ENCODE data around the gene MORF4L1.
"Not testable (repeated sequence)": the region's sequence is repeated elsewhere in the genome, so short reads cannot be mapped to it uniquely, and the experiment has no call there.

Gene MORF4L1

GRCh38 chr15:78859971-78860719 lies 12.5 kb upstream of the MORF4L1 start:
- peak in 1 of 2 experiments; percentile 71 for DNase-seq

DNA sequence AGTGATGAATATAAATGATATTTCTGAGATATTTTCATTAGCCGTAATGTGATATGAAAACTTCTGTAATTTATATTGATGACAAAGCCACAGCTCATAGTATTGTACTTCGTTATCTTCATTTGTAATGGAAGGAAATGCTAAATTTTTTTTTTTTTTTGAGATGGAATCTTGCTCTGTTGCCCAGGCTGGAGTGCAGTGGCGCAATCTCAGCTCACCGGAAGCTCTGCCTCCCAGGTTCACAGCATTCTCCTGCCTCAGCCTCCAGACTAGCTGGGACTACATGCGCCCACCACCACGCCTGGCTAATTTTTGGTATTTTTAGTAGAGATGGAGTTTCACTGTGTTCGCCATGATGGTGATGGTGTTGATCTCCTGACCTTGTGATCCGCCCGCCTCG lies 7.1 kb upstream of the MORF4L1 start:
- not testable (repeated sequence) for DNase-seq

- not testable (repeated sequence) for DNase-seq
Observed at GRCh38 chr15:78866031-78866430, 6.7 kb upstream of the MORF4L1 start.

DNA sequence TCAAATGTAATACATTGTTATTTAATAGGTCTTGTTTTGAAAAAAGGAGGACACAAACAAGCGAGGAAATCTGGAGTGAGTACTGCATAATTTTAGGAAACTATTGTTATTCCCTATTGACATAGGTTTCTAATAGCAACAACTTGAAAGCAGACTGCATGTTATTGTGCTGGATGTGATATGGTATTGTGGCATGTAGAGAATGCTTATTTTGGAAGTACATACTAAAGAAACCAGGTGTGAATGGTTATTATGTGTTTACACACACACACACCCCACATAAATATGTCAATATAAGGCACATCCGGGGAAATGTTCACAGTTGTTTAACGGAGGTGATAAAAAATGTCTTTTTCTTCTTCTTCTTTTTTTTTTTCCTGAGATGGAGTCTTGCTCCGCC lies 5.9 kb upstream of the MORF4L1 start:
- DNase-seq, result no peak

DNA sequence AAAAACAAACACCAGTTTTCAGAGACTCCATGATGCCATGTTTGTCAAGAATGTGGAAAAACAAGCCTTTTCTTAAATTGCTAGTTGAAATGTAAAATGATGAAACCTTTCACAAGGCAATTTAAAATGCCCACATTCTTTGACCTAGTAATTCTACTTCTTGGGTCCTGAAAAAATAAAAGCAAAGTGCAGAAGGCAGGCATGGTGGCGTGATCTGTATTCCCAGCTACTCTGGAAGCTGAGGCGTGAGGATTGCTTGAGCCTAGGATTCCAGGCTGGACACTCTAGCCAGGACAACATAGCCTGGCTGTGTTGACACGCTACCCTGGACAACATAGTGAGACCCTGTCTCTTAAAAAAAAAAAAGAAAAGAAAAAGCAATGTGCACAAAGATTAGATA lies 4.3 kb upstream of the MORF4L1 start:
- no peak for DNase-seq

DNA sequence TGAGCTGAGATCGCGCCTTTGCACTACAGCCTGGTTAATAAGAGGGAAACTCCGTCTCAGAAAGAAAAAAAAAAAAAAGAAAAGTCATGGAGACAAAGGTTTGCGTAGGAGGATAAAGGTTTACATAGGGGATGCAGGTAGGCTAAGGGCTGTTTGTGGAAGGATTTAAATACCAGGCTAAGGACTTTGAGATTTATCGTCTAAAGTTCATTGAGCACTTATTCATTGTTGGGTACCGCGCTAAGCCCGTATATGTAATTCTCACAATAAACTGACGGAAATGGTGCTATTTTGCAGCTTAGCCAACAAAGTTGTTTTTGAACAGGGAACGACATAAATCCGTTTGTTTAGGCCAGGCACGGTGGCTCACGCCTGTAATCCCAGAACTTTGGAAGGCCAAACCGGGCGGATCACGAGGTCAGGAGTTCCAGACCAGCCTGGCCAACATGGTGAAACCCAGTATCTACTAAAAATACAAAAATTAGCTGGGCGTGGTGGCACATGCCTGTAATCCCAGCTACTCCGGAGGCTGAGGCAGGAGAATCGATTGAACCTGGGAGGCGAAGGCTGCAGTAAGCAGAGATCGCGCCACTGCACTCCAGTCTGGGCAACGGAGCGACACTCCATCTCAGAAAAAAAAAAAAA lies 1.1 kb upstream of the MORF4L1 start:
- not testable (repeated sequence) for DNase-seq

GRCh38 chr15:78872972-78873792 lies 492 bp downstream of the MORF4L1 start:
- DNase-seq, result peak; percentile 65 to 82

DNA sequence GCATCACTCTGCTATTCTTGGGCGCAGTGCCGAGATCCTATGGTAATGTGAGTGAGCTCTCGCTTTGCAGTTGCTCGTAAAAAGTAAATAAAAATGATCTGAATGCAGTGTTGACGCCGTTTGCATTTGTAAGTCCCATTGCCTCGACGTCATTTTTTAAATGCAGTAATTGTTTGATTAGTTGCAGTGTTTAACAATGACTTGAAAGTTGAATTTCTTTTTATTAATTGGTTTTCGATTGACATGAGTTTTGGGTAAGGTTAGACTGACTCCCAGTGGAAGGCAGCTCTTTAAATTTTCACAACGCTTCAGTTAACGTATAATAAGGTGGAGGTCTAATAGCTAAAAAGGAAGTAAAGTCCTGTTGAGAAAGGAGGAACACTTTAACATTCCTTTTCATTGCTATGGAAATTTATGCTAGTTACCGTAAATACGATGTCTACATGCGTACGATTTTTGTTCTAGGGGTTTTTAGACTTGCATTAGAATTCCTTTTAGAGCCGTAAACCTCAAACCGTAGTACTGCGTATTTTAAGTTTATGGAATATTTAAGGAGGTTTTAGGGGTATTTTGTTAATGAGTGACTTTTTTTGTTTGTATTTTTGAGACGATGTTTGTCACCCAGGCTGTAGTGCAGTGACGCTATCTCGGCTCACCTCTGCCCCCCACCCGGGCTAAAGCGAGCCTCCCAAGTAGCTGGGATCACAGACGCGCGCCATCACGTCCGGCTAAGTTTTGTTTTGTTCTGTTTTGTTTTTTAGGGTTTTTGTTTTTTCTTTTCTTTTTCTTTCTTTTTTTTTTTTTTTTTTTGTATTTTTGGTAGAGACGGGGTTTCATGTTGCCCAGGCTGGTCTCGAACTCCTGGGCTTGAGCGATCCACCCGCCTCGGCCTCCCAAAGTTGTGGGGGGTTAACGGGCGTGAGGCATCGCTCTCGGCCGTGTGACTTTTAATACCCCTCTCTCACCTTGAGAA lies 1.4 kb downstream of the MORF4L1 start:
- DNase-seq, result no peak

- no peak for DNase-seq
Observed at GRCh38 chr15:78875107-78875914, 2.6 kb downstream of the MORF4L1 start.

GRCh38 chr15:78876954-78877353 lies 4.3 kb downstream of the MORF4L1 start:
- DNase-seq, result not testable (repeated sequence)

GRCh38 chr15:78878356-78878755 lies 5.7 kb downstream of the MORF4L1 start:
- DNase-seq, result no peak

- DNase-seq, result no peak
Observed at GRCh38 chr15:78879517-78880241, 7.0 kb downstream of the MORF4L1 start.

DNA sequence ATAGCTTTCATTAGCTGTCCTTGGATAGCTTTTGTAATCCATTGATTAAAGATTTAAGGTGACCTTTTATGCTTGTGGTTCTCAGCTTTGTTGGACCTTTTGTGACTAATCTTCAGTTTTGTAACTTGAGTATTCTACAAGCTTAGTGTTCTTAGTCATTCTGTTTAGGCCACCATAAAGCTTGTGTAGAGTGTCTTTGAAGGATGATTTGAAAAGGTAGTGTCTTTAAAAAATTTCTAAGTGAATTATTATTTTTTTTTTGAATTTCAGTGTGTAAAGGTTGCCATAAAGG lies 7.5 kb downstream of the MORF4L1 start:
- DNase-seq, result no peak

DNA sequence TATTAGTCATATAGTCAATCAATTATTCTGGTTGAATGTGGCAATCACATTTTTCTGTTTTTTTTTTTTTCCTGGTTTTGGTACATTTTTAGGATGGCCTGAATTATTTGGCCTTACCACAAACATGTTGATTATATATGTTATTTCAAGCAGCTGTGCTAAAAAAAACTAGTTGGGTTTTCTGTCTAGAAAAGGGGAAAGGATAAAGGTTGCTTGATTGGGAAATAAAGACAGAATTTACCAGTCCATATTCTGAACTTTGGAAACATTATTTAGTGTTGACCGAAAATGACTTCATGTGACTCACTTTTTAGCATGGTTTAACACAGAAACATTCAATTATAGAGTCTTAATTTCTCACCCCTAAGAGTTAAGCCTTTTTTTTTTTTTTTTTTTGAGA lies 8.1 kb downstream of the MORF4L1 start:
- no peak for DNase-seq

GRCh38 chr15:78881681-78882080 lies 9.0 kb downstream of the MORF4L1 start:
- DNase-seq, result no peak

DNA sequence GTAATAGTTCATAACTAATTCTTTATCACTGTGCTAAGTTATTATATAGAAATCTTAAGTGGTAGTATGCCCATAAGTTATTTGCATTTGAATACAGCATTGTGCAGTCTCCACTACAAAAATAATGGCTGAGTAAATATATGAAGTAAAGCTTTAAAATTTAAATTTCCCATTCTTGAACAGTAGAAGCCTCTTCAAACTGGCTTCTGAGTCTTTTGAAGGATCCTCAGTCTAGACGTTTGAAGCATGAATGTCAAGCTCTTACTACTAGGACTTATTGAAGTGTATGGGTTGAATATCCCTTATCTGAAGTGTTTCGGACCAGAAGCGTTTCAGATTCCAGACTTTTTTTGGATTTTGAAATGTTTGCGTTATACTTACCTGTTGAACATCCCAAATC lies 16.3 kb downstream of the MORF4L1 start:
- no peak for DNase-seq

GRCh38 chr15:78893538-78893937 lies 20.8 kb downstream of the MORF4L1 start:
- no peak for DNase-seq

DNA sequence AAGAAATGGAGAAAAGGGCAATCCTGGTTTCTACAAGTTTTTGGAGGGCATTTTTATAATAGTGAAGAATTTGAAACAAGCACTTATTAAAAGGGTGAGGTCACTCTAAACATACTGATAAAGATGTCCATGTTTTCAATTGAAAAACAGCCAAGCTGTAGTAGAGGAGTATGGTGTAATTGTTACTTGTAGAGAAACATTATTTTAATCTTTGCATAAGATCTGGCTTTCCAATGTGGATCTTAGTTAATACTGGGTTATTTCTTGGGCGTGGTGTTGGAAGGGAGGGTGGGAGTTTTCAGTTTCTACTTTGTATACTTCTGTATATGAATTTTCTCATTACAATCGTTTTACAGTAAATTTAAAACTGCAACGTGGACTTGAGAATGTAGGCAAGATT lies 22.8 kb downstream of the MORF4L1 start:
- DNase-seq, result no peak

- DNase-seq, result no peak
Observed at GRCh38 chr15:78898540-78898939, 25.9 kb downstream of the MORF4L1 start.

DNA sequence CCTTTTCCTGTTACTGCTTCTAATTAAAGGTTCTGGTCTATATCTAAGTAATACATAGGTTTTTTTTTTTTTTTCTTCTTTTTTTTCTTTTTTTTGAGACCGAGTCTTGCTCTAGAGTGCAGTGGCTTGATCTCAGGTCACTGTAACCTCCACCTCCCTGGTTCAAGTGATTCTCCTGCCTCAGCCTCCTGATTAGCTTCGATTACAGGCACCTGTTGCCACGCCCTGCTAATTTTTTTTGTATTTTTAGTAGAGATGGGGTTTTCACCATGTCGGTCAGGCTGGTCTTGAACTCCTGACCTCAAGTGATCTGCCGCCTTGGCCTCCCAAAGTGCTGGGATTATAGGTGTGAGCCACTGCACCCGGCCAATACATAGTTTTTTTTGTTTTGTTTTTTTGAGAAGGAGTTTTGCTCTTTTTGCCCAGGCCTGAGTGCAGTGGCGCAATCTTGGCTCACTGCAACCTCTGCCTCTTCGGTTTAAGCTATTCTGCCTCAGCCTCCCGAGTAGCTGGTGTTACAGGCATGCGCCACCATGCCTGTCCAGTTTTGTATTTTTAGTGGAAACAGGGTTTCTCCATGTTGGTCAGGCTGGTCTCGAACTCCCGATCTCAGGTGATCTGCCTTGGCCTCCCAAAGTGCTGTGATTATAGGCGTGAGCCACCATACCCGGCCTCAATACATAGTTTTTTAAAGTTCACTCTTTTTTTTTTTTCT lies 28.3 kb downstream of the MORF4L1 start:
- DNase-seq, result not testable (repeated sequence)
